Activated CD4-positive, alpha-beta memory T cell treated with anti-CD3 and anti-CD28 coated beads for 36 hours (primary cell): ENCODE results near the gene NUDT3. TPM values are rescaled to one million over a fixed set of nuclear protein-coding genes. Genes with fewer than 3 reads are reported as not detected.

ENCODE experiments used
- CTCF ChIA-PET: fragments of 350-600 bp; sonication (Branson Sonifier 250); formaldehyde crosslinking; loops from one replicate; lab custom pipeline; 2021; ENCODE audit warnings: antibody characterized with exemption, inconsistent platforms; lab: Charles Lee
- POLR2A ChIA-PET: fragments of 350-600 bp; sonication (Branson Sonifier 250); formaldehyde crosslinking; loops from one replicate; lab custom pipeline; 2021; ENCODE audit warnings: antibody characterized with exemption; lab: Charles Lee
- DNase-seq: peaks from one replicate; pipeline ENCODE4 v3.0.0-alpha.2; 2020
- H3K27ac Mint-ChIP-seq: one replicate; pipeline ENCODE4 v1.8.0; 2021; ENCODE audit warnings: mixed read lengths
- H3K27me3 Mint-ChIP-seq: one replicate; pipeline ENCODE4 v1.8.0; 2021; ENCODE audit warnings: mixed read lengths
- H3K36me3 Mint-ChIP-seq: one replicate; pipeline ENCODE4 v1.8.0; 2021; ENCODE audit warnings: mixed read lengths
- H3K4me1 Mint-ChIP-seq: one replicate; pipeline ENCODE4 v1.8.0; 2021; ENCODE audit warnings: low read depth, mixed read lengths
- H3K4me3 Mint-ChIP-seq: one replicate; pipeline ENCODE4 v1.8.0; 2021; ENCODE audit warnings: mild to moderate bottlenecking, mixed read lengths
- H3K9me3 Mint-ChIP-seq: one replicate; pipeline ENCODE4 v1.8.0; 2021; ENCODE audit warnings: mixed read lengths
- intact Hi-C: fragments of 100-400 bp; cut with micrococcal nuclease; formaldehyde crosslinking; loops from one replicate; pipeline ENCODE4 v1.15.1; 2023
- total RNA-seq, 2 experiments: library from RNA; stranded (reverse); gene quantifications; one replicate each; pipeline ENCODE4 v1.2.3, GENCODE V29; 2021

NUDT3 gene
- total RNA-seq, 2 experiments from 2014 or later, result 12.7 to 13.4 TPM

DNA sequence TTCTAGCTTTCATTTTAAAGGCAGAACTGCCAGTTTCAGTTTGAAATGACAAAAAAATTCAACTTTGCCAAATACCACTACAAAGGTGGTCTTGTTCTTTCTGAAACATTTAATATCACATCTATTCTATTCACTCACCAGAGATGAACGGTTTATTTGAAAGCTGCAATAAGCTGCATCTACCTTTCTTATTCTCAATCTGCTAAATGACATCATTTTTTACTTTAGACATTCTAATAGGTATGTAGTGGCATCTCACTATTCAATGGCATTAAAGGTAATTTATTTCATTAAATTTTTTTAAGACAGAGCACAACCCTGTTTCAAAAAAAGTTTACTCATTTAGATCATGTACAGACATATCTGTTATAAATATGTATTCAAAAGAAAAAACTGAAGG, 77.2 kb downstream of the NUDT3 start:
- Mint-ChIP-seq H3K27me3 (no peaks in the 10 kb centered on the region), H3K27ac (no peak overlapping the region), H3K36me3 (peaks cover 2% of the 10 kb centered on the region), H3K4me3 (no peak overlapping the region), H3K9me3 (no peaks in the 10 kb centered on the region), H3K4me1 (peaks cover 49% of the 10 kb centered on the region)
- DNase-seq, result no peak
- intact Hi-C loops, result no loop called here
- ChIA-PET CTCF (interaction anchor here (0.6 to 1.5 kb wide), 7 partner anchors 9 to 363 kb away, joined by 3 to 5 read pairs (median 3); no protein-coding TSS in a partner anchor), POLR2A (no interaction called here)

DNA sequence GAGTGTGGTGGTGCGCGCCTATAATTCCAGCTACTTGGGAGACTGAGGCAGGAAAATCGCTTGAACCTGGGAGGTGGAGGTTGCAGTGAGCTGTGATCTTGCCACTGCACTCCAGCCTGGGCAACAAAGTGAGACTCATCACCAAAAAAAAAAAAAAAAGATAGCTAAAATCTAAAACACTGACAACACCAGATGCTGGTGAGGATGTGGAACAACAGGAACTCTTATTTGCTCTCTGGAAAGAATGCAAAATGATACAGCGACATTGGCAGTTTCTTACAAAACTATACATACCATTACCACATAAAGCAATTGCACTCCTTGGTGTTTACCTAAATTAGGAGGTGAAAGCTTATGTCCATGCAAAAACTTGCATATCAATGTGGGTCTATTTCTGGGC, 80.2 kb downstream of the NUDT3 start:
- CTCF ChIA-PET, result interaction anchor here (0.8 kb wide), 1 partner anchor 116 kb away, joined by 3 read pairs; no protein-coding TSS in a partner anchor
- no peak for DNase-seq
- POLR2A ChIA-PET, result no interaction called here
- intact Hi-C loops, result no loop called here
- Mint-ChIP-seq H3K27ac (no peak overlapping the region), H3K4me1 (peaks cover 30% of the 10 kb centered on the region), H3K9me3 (no peaks in the 10 kb centered on the region), H3K27me3 (no peaks in the 10 kb centered on the region), H3K4me3 (no peak overlapping the region), H3K36me3 (peaks cover 2% of the 10 kb centered on the region)

DNA sequence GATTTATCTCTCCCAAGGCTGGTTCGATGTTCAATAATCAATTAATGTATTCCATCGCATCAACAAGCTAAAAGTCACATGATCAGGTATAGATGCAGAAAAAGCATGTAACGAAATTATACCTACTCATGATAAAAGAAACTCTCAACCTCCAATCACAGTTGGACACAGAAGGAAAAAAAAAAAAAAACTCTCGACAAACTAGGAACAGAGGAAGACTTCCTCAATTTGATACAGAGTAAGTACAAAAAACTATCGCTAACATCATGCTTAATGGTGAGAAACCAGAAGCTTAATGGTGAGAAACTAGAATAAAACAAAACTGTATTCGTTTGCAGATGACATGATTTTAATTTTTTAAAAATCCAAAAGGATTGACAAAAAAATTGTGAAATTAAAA, 81.7 kb downstream of the NUDT3 start:
- no peak overlapping the region for H3K4me3 Mint-ChIP-seq
- H3K36me3 Mint-ChIP-seq, result peaks cover 2% of the 10 kb centered on the region
- intact Hi-C loops, result no loop called here
- CTCF ChIA-PET, result no interaction called here
- peaks cover 16% of the 10 kb centered on the region for H3K4me1 Mint-ChIP-seq
- POLR2A ChIA-PET, result no interaction called here
- H3K27me3 Mint-ChIP-seq, result no peaks in the 10 kb centered on the region
- DNase-seq, result no peak
- H3K9me3 Mint-ChIP-seq, result no peaks in the 10 kb centered on the region
- H3K27ac Mint-ChIP-seq, result no peak overlapping the region

- Mint-ChIP-seq H3K36me3 (peaks cover 2% of the 10 kb centered on the region), H3K27ac (no peak overlapping the region), H3K9me3 (no peaks in the 10 kb centered on the region), H3K27me3 (no peaks in the 10 kb centered on the region), H3K4me1 (peaks cover 6% of the 10 kb centered on the region), H3K4me3 (no peak overlapping the region)
- intact Hi-C loops, result no loop called here
- ChIA-PET CTCF (no interaction called here), POLR2A (interaction anchor here (0.6 kb wide), 1 partner anchor 11 kb away, joined by 3 read pairs; no protein-coding TSS in a partner anchor)
- no peak for DNase-seq
These were observed 84.0 kb downstream of the NUDT3 start for GRCh38 chr6:34308483-34308882.

GRCh38 chr6:34305982-34306708, 86.3 kb downstream of the NUDT3 start:
- H3K27ac Mint-ChIP-seq, result no peak overlapping the region
- H3K9me3 Mint-ChIP-seq, result no peaks in the 10 kb centered on the region
- no peak for DNase-seq
- peaks cover 6% of the 10 kb centered on the region for H3K4me1 Mint-ChIP-seq
- ChIA-PET CTCF (interaction anchor here (0.8 to 1.9 kb wide), 3 partner anchors 9 to 251 kb away, joined by 3 to 6 read pairs (median 3); no protein-coding TSS in a partner anchor), POLR2A (no interaction called here)
- no peaks in the 10 kb centered on the region for H3K27me3 Mint-ChIP-seq
- no peak overlapping the region for H3K4me3 Mint-ChIP-seq
- no peaks in the 10 kb centered on the region for H3K36me3 Mint-ChIP-seq
- intact Hi-C loops, result no loop called here

GRCh38 chr6:34305497-34305896, 87.0 kb downstream of the NUDT3 start:
- H3K36me3 Mint-ChIP-seq, result no peaks in the 10 kb centered on the region
- H3K4me1 Mint-ChIP-seq, result peaks cover 5% of the 10 kb centered on the region
- H3K27me3 Mint-ChIP-seq, result no peaks in the 10 kb centered on the region
- POLR2A ChIA-PET, result no interaction called here
- no peaks in the 10 kb centered on the region for H3K9me3 Mint-ChIP-seq
- CTCF ChIA-PET, result interaction anchor here (0.8 to 1.9 kb wide), 3 partner anchors 10 to 250 kb away, joined by 3 to 6 read pairs (median 3); no protein-coding TSS in a partner anchor
- H3K4me3 Mint-ChIP-seq, result no peak overlapping the region
- no peak for DNase-seq
- intact Hi-C loops, result no loop called here
- H3K27ac Mint-ChIP-seq, result no peak overlapping the region

DNA sequence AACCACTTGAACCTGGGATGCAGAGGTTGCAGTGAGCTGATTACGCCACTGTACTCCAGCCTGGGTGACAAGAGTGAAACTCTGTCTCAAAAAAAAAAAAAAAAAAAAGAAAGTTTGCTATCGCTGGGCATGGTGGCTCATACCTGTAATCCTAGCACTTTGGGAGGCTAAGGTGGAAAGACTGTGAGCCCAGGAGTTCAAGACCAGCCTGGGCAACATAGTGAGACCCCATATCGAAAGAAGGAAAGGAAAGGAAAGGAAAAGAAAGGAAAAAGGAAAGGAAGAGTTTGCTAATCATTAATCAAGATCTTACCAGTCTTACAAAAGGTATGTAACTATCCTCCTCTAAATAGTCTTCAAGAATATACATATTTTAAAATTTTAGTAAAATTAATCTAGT, 88.3 kb downstream of the NUDT3 start:
- Mint-ChIP-seq H3K36me3 (no peaks in the 10 kb centered on the region), H3K27me3 (no peaks in the 10 kb centered on the region), H3K4me1 (peaks cover 5% of the 10 kb centered on the region), H3K4me3 (no peak overlapping the region), H3K27ac (no peak overlapping the region), H3K9me3 (no peaks in the 10 kb centered on the region)
- ChIA-PET CTCF (interaction anchor here (0.6 to 1.9 kb wide), 2 partner anchors 108 to 140 kb away, joined by 4 read pairs; no protein-coding TSS in a partner anchor), POLR2A (no interaction called here)
- no peak for DNase-seq
- intact Hi-C loops, result no loop called here

DNA sequence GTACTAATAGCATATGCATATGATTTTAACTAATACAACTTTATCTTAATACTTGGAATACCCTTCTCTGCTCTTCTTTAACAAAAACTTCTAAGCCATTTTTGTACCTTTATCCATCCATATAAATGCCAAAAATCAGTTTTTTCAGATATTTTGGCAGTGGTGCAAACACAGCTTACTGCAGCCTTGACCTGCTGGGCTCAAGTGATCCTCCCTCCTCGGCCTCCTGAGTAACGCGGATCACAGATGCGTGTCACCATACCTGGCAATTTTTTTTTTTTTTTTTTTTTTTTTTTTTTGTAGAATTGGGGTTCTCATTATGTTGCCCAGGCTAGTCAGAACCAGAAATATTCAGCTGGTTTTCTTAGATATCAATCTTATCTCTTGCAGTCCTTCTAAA, 89.5 kb downstream of the NUDT3 start:
- H3K36me3 Mint-ChIP-seq, result no peaks in the 10 kb centered on the region
- DNase-seq, result no peak
- no peaks in the 10 kb centered on the region for H3K4me1 Mint-ChIP-seq
- ChIA-PET CTCF (interaction anchor here (1.9 kb wide), 1 partner anchor 107 kb away, joined by 4 read pairs; no protein-coding TSS in a partner anchor), POLR2A (interaction anchor here (0.6 kb wide), 1 partner anchor 977 kb away, joined by 3 read pairs; no protein-coding TSS in a partner anchor)
- H3K27me3 Mint-ChIP-seq, result no peaks in the 10 kb centered on the region
- H3K4me3 Mint-ChIP-seq, result no peak overlapping the region
- intact Hi-C loops, result no loop called here
- H3K27ac Mint-ChIP-seq, result no peak overlapping the region
- H3K9me3 Mint-ChIP-seq, result no peaks in the 10 kb centered on the region

- intact Hi-C loops, result no loop called here
- ChIA-PET POLR2A (no interaction called here), CTCF (interaction anchor here (1.0 kb wide), 1 partner anchor 105 kb away, joined by 3 read pairs; no protein-coding TSS in a partner anchor)
- no peak overlapping the region for H3K4me3 Mint-ChIP-seq
- H3K9me3 Mint-ChIP-seq, result no peaks in the 10 kb centered on the region
- no peaks in the 10 kb centered on the region for H3K27me3 Mint-ChIP-seq
- no peaks in the 10 kb centered on the region for H3K36me3 Mint-ChIP-seq
- H3K27ac Mint-ChIP-seq, result no peak overlapping the region
- DNase-seq, result no peak
- peaks cover 3% of the 10 kb centered on the region for H3K4me1 Mint-ChIP-seq
These were observed 91.1 kb downstream of the NUDT3 start for GRCh38 chr6:34301408-34301807.

DNA sequence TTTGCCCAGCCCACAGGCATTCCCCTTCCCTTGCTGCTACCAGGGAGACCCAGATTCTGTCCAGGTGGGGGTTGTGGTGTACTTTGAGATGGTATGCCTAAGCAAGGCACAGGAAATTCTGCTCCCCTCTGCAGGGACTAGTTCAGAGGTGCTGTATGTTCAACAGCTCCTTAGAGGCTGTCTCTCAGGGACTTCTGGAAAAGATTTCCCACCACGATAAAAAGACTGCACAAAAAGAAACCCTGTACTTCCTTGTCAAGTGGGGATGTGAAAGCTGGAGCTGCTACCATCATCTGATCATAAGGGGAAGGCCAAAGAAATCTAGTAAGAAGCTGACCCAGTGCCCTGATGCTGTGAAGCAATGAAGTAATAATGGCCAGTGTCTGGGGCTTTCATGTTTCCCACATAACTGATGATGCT, 92.1 kb downstream of the NUDT3 start:
- CTCF ChIA-PET, result interaction anchor here (1.0 kb wide), 1 partner anchor 104 kb away, joined by 3 read pairs; no protein-coding TSS in a partner anchor
- POLR2A ChIA-PET, result no interaction called here
- H3K4me3 Mint-ChIP-seq, result no peak overlapping the region
- intact Hi-C loops, result no loop called here
- H3K36me3 Mint-ChIP-seq, result peaks cover 2% of the 10 kb centered on the region
- no peaks in the 10 kb centered on the region for H3K27me3 Mint-ChIP-seq
- no peaks in the 10 kb centered on the region for H3K9me3 Mint-ChIP-seq
- no peak for DNase-seq
- peaks cover 8% of the 10 kb centered on the region for H3K4me1 Mint-ChIP-seq
- no peak overlapping the region for H3K27ac Mint-ChIP-seq

DNA sequence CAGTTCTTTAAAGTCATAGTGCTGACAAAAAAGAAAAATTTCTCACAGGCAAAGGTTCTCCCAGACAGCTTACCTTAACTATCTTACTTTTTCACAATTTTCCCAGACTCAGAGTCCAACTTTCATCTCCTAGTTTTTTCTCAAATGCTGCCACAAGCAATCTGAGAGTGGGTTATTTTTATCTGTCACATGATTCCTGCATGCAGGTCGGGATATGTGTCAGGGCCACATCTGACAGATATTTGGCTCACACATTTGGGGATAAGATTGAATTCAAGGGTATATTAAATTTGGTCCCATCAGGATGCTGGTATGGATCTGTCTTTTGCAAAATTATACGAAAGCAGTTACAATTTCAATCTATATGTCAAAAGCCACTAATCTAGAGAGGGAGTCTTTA, 93.5 kb downstream of the NUDT3 start:
- Mint-ChIP-seq H3K27me3 (no peaks in the 10 kb centered on the region), H3K36me3 (peaks cover 5% of the 10 kb centered on the region), H3K27ac (no peak overlapping the region), H3K9me3 (no peaks in the 10 kb centered on the region), H3K4me1 (peaks cover 8% of the 10 kb centered on the region), H3K4me3 (no peak overlapping the region)
- ChIA-PET CTCF (no interaction called here), POLR2A (no interaction called here)
- DNase-seq, result no peak
- intact Hi-C loops, result no loop called here

DNA sequence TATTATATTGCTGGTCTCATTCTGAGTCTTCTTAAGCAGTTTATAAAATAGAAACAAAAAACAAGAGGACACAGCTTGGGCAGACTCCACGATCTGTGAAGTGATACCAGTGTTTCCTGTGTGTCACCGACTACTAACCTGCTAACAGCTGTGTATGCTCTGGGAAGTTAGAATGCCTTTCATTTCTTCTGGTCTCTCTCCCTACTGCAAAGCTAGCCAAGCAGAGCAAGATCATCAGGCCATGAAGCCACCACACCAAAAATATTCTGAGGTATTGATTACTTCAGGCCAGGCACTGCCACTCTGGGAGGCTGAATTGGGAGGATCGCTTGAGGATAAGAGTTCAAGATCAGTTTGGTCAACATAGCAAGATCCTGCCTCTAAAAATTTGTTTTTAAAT, 96.7 kb downstream of the NUDT3 start:
- ChIA-PET POLR2A (no interaction called here), CTCF (no interaction called here)
- Mint-ChIP-seq H3K36me3 (peaks cover 15% of the 10 kb centered on the region), H3K27me3 (no peaks in the 10 kb centered on the region), H3K4me1 (peaks cover 8% of the 10 kb centered on the region), H3K9me3 (no peaks in the 10 kb centered on the region), H3K27ac (peak overlapping the region; percentile 49), H3K4me3 (no peak overlapping the region)
- intact Hi-C loops, result no loop called here
- DNase-seq, result no peak
